Measurements from ENCODE around the gene LIAS.

LIAS gene

GRCh38 chr4:39521253-39521919 lies 62.5 kb downstream of the LIAS start:
- TF ChIP-seq, protein P1, sequence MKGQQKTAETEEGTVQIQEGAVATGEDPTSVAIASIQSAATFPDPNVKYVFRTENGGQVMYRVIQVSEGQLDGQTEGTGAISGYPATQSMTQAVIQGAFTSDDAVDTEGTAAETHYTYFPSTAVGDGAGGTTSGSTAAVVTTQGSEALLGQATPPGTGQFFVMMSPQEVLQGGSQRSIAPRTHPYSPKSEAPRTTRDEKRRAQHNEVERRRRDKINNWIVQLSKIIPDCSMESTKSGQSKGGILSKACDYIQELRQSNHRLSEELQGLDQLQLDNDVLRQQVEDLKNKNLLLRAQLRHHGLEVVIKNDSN (IDR thresholded peaks at IDR 0.05): no peak
- TF ChIP-seq TEAD4 (IDR thresholded peaks at IDR 0.05) (no peak), EP300 (IDR thresholded peaks at IDR 0.05; ENCODE audit: borderline replicate concordance) (no peak), CEBPB (IDR thresholded peaks at IDR 0.05) (no peak), RAD21 (IDR thresholded peaks at IDR 0.05; ENCODE audit: low read depth) (no peak), YY1 (IDR thresholded peaks at IDR 0.05; ENCODE audit: low read depth) (no peak), MAX (IDR thresholded peaks at IDR 0.05) (no peak), TAF1 (IDR thresholded peaks at IDR 0.05; ENCODE audit: low read depth) (no peak), ZBTB7A (IDR thresholded peaks at IDR 0.05; ENCODE audit: low read depth) (no peak), EGR1 (IDR thresholded peaks at IDR 0.05) (no peak)
- TF ChIP-seq, protein P2, sequence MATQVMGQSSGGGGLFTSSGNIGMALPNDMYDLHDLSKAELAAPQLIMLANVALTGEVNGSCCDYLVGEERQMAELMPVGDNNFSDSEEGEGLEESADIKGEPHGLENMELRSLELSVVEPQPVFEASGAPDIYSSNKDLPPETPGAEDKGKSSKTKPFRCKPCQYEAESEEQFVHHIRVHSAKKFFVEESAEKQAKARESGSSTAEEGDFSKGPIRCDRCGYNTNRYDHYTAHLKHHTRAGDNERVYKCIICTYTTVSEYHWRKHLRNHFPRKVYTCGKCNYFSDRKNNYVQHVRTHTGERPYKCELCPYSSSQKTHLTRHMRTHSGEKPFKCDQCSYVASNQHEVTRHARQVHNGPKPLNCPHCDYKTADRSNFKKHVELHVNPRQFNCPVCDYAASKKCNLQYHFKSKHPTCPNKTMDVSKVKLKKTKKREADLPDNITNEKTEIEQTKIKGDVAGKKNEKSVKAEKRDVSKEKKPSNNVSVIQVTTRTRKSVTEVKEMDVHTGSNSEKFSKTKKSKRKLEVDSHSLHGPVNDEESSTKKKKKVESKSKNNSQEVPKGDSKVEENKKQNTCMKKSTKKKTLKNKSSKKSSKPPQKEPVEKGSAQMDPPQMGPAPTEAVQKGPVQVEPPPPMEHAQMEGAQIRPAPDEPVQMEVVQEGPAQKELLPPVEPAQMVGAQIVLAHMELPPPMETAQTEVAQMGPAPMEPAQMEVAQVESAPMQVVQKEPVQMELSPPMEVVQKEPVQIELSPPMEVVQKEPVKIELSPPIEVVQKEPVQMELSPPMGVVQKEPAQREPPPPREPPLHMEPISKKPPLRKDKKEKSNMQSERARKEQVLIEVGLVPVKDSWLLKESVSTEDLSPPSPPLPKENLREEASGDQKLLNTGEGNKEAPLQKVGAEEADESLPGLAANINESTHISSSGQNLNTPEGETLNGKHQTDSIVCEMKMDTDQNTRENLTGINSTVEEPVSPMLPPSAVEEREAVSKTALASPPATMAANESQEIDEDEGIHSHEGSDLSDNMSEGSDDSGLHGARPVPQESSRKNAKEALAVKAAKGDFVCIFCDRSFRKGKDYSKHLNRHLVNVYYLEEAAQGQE (IDR thresholded peaks at IDR 0.05; ENCODE audit: low read depth): no peak

GRCh38 chr4:39522068-39522467 lies 63.2 kb downstream of the LIAS start:
- TF ChIP-seq EGR1 (IDR thresholded peaks at IDR 0.05): no peak
- TF ChIP-seq NFIC (IDR thresholded peaks at IDR 0.05): no peak
- no peak for TF ChIP-seq TEAD4 (IDR thresholded peaks at IDR 0.05)
- no peak for TF ChIP-seq CEBPB (IDR thresholded peaks at IDR 0.05)
- TF ChIP-seq YY1 (IDR thresholded peaks at IDR 0.05; ENCODE audit: low read depth): no peak
- TF ChIP-seq FOXM1 (IDR thresholded peaks at IDR 0.05; ENCODE audit: borderline replicate concordance, low read depth): no peak
- no peak for TF ChIP-seq MAX (IDR thresholded peaks at IDR 0.05)
- TF ChIP-seq TAF1 (IDR thresholded peaks at IDR 0.05; ENCODE audit: low read depth): no peak
- TF ChIP-seq RAD21 (IDR thresholded peaks at IDR 0.05; ENCODE audit: low read depth): no peak
- TF ChIP-seq, protein P2 (IDR thresholded peaks at IDR 0.05; ENCODE audit: low read depth): no peak
- no peak for TF ChIP-seq EP300 (IDR thresholded peaks at IDR 0.05; ENCODE audit: borderline replicate concordance)
- TF ChIP-seq CREB1 (IDR thresholded peaks at IDR 0.05; ENCODE audit: low read depth): no peak
- TF ChIP-seq ZBTB7A (IDR thresholded peaks at IDR 0.05; ENCODE audit: low read depth): no peak
- TF ChIP-seq, protein P1 (IDR thresholded peaks at IDR 0.05): no peak
- TF ChIP-seq TCF12 (IDR thresholded peaks at IDR 0.05; ENCODE audit: low read depth): no peak

- TF ChIP-seq EGR1 (IDR thresholded peaks at IDR 0.05) (no peak), TEAD4 (IDR thresholded peaks at IDR 0.05) (no peak), NFIC (IDR thresholded peaks at IDR 0.05) (no peak), CREB1 (IDR thresholded peaks at IDR 0.05; ENCODE audit: low read depth) (no peak), MAX (IDR thresholded peaks at IDR 0.05) (no peak), EP300 (IDR thresholded peaks at IDR 0.05; ENCODE audit: borderline replicate concordance) (no peak), FOXM1 (IDR thresholded peaks at IDR 0.05; ENCODE audit: borderline replicate concordance, low read depth) (no peak), ZBTB7A (IDR thresholded peaks at IDR 0.05; ENCODE audit: low read depth) (no peak), YY1 (IDR thresholded peaks at IDR 0.05; ENCODE audit: low read depth) (no peak), CEBPB (IDR thresholded peaks at IDR 0.05) (no peak), TAF1 (IDR thresholded peaks at IDR 0.05; ENCODE audit: low read depth) (no peak), RAD21 (IDR thresholded peaks at IDR 0.05; ENCODE audit: low read depth) (no peak), TCF12 (IDR thresholded peaks at IDR 0.05; ENCODE audit: low read depth) (no peak)
- TF ChIP-seq, protein P1 (IDR thresholded peaks at IDR 0.05): no peak
- TF ChIP-seq, protein P2 (IDR thresholded peaks at IDR 0.05; ENCODE audit: low read depth): no peak
Observed at GRCh38 chr4:39524161-39524957, 65.5 kb downstream of the LIAS start.

All from Ishikawa (cell line).